Cardiac muscle cell (in vitro differentiated cells and primary cell): ENCODE results near the gene ACP6. TPM values are rescaled to one million over a fixed set of nuclear protein-coding genes. Genes with fewer than 3 reads are reported as not detected.

ENCODE experiments used
- DNase-seq, 2 donors: peaks; one replicate each; pipeline versions ENCODE4 v3.0.0 to v3.0.0-alpha.2; 2010 to 2017; ENCODE audit warnings: low read depth in 1 of 2, low spot score in 1 of 2
- H3K27ac ChIP-seq: fragments of 200-600 bp; sonication (generic); 2 replicates; pipeline ENCODE4 v1.5.1; 2016
- H3K27me3 ChIP-seq: fragments of 200-600 bp; sonication (generic); 2 replicates; pipeline ENCODE4 v1.6.0; 2016; ENCODE audit warnings: control low read depth
- H3K36me3 ChIP-seq: fragments of 200-600 bp; sonication (generic); 2 replicates; pipeline ENCODE4 v1.5.1; 2016; ENCODE audit warnings: control low read depth
- H3K4me1 ChIP-seq: fragments of 200-600 bp; sonication (generic); 2 replicates; pipeline ENCODE4 v1.8.1; 2017; ENCODE audit warnings: low read depth, mild to moderate bottlenecking, mixed run types
- H3K4me3 ChIP-seq: fragments of 200-600 bp; sonication (generic); 2 replicates; pipeline ENCODE4 v1.5.1; 2016; ENCODE audit warnings: mild to moderate bottlenecking
- H3K9me3 ChIP-seq: fragments of 200-600 bp; sonication (generic); 2 replicates; pipeline ENCODE4 v1.5.1; 2017; ENCODE audit warnings: low read depth, mild to moderate bottlenecking, control low read depth
- polyA plus RNA-seq: library from polyadenylated mRNA; unstranded; fragments of >200 nt; fragmentation: Nextera tagmentation; extraction: Ambion mirVana; gene quantifications from 2 replicates; pipeline ENCODE4 v1.2.1, GENCODE V29; 2016
- total RNA-seq: library from RNA; depleted of rRNA; stranded (reverse); fragments of >200 nt; gene quantifications from 2 replicates; pipeline ENCODE4 v1.2.3, GENCODE V29; 2016
- TF ChIP-seq, protein P1 (sequence below): IDR thresholded peaks from 2 replicates; pipeline ENCODE4 v1.5.1; 2012; ENCODE audit warnings: low read depth, mild to moderate bottlenecking, low read length

The ACP6 gene
- total RNA-seq = 23.9 and 45.7 TPM in 2 replicates
- 73.9 and 80.8 TPM in 2 replicates for polyA plus RNA-seq

DNA sequence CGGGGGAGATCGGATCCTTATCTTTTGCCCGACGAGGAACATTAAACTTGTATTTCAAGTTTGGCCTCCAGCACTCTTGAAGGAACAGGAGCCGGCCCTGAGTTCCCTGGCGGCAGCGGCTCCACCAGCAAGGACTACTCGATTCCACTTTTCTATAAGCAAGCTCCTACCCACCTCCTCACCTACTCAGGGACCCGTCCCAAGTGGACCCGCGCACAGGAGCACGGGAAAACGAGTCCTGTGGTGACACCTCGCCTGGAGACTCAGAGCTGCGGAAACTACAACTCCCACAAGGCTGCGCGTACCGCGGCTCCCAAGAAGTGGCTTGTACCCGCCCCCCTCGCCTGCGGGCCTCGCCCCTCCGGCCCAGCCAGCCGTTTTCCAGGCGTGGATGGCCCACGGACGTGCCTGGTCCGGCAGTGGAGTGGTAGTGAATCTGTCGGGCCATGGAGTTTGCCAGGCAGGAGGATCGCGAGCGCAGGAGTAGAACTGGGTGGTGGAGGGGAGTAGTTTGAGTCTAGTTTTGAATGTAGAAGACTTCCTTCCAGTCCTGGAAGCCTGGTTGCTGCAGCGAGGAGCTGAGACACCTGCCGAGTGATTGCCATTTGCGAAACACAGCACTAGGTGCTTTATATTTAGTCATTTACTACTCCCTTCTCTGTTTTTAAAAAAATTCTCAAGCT lies at the start of gene ACP6:
Gene ACP6 (minus strand): TSS at position 206 of the 683 bp plus-strand sequence. CDS start 476 bp downstream, outside the sequence.
- Histone ChIP-seq H3K4me1 (peaks cover 12% of the 10 kb centered on the region), H3K27me3 (peaks cover 3% of the 10 kb centered on the region), H3K27ac (peak within 1 kb of the TSS; percentile 59), H3K4me3 (peak within 1 kb of the TSS; percentile 38), H3K36me3 (no peaks in the 10 kb centered on the region), H3K9me3 (no peaks in the 10 kb centered on the region)
- DNase-seq = peak; percentile 96 to 97
- TF ChIP-seq, protein P1, sequence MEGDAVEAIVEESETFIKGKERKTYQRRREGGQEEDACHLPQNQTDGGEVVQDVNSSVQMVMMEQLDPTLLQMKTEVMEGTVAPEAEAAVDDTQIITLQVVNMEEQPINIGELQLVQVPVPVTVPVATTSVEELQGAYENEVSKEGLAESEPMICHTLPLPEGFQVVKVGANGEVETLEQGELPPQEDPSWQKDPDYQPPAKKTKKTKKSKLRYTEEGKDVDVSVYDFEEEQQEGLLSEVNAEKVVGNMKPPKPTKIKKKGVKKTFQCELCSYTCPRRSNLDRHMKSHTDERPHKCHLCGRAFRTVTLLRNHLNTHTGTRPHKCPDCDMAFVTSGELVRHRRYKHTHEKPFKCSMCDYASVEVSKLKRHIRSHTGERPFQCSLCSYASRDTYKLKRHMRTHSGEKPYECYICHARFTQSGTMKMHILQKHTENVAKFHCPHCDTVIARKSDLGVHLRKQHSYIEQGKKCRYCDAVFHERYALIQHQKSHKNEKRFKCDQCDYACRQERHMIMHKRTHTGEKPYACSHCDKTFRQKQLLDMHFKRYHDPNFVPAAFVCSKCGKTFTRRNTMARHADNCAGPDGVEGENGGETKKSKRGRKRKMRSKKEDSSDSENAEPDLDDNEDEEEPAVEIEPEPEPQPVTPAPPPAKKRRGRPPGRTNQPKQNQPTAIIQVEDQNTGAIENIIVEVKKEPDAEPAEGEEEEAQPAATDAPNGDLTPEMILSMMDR = no peak

- H3K27me3 ChIP-seq = peaks cover 30% of the 10 kb centered on the region
- no peaks in the 10 kb centered on the region for H3K9me3 ChIP-seq
- H3K4me3 ChIP-seq = no peak overlapping the region
- no peak overlapping the region for H3K27ac ChIP-seq
- no peaks in the 10 kb centered on the region for H3K36me3 ChIP-seq
- TF ChIP-seq, protein P1 = no peak
- no peaks in the 10 kb centered on the region for H3K4me1 ChIP-seq
- DNase-seq = peak in 1 of 2 donors; percentile 12
These were observed 49.4 kb upstream of the ACP6 start for GRCh38 chr1:147719711-147720225.

DNA sequence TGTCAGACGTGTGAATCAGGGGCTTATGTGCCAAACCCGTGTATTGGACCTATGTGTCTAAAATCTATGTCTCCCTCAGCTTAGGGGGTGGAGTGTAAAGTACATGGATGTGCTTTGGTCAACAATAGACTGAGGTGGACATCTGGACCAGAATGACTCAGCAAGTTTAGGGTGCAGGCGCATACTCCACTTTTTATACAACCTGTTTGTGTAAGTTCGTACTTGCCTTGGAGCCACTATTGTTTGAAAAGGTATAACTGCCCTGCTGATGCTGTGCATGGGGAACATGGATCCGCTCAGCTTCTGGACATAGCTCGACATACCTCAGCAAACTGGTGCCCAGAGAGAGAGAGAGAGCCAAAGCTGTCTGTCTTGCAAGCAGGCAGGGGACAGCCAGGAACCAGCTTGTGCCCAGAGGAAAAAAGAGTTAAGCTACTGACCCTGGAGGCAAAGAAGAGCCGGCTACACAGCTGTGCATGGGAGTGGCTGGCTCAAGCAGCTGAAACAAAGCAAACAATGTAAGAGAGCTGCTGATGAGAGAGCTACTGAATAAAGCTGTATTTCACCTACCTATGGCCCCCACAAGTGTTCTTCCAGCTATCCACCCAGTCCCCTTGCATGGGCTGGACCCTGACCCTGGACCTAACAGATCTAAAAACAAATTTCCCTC lies 48.8 kb upstream of the ACP6 start:
- H3K36me3 ChIP-seq = no peaks in the 10 kb centered on the region
- peaks cover 33% of the 10 kb centered on the region for H3K27me3 ChIP-seq
- no peaks in the 10 kb centered on the region for H3K4me1 ChIP-seq
- no peak for DNase-seq
- H3K9me3 ChIP-seq = no peaks in the 10 kb centered on the region
- TF ChIP-seq, protein P1 = no peak
- H3K27ac ChIP-seq = no peak overlapping the region
- H3K4me3 ChIP-seq = no peak overlapping the region

DNA sequence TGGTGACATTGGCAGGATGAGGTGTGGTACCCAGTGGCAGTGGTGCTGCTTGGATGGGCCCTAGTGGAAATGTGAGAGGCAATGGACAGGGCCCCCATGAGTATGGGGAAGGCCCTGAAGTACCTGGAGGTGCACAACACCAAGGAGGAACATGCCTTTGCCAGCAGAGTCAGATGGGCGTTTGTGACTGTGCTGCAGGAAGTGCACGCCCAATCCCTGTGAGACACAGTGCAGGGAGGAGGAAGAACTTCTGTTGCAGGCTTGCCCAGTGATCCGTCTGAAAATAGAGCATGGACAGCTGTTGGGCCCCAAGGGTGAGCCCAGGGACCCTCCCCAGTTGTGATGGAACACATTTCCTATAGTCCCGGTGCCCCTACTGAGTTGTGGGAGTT lies 47.4 kb upstream of the ACP6 start:
- no peaks in the 10 kb centered on the region for H3K4me1 ChIP-seq
- DNase-seq = no peak

DNA sequence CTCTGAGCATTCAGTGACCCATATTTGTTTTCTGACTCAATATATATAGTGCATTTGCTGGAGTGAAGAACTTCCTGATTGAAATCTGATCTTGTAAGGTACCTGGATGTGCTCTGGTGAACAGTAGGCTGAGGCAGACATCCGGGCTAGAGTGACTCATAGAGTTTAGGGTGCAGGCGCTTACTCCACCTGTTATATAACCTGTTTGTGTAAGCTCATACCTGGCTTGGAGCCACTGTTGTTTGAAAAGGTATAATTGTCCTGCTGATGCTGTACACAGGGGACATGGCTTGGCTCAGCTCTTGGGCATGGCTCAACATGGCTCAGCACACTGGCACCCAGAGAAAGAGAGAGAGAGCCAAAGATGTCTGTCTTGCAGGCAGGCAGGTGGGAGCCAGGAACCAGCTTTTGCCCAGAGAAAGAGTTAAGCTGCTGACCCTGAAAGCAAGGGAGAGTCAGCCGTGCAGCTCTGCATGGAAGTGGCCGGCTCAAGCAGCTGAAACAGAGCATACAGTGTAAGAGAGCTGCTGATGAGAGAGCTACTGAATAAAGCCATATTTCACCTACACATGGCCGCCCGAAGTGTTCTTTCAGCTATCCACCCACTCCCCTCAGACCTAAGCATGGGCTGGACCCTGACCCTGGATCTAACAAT lies 46.9 kb upstream of the ACP6 start:
- no peak overlapping the region for H3K27ac ChIP-seq
- H3K36me3 ChIP-seq = no peaks in the 10 kb centered on the region
- no peaks in the 10 kb centered on the region for H3K9me3 ChIP-seq
- H3K4me1 ChIP-seq = no peaks in the 10 kb centered on the region
- no peak overlapping the region for H3K4me3 ChIP-seq
- H3K27me3 ChIP-seq = peaks cover 20% of the 10 kb centered on the region
- TF ChIP-seq, protein P1 = no peak
- DNase-seq = no peak

More for the DNA sequence above, 47.4 kb upstream of the ACP6 start:
- Histone ChIP-seq H3K27ac (no peak overlapping the region), H3K9me3 (no peaks in the 10 kb centered on the region), H3K27me3 (peaks cover 24% of the 10 kb centered on the region), H3K4me3 (no peak overlapping the region), H3K36me3 (no peaks in the 10 kb centered on the region)
- TF ChIP-seq, protein P1 = no peak
